ENCODE data around the gene ALK. TPM values are rescaled to one million over a fixed set of nuclear protein-coding genes. Genes with fewer than 3 reads are reported as not detected.
A peak's percentile ranks its signal among the peaks of the same experiment; 100 is the strongest.

The ALK gene
- total RNA-seq, 4 donors from 2014 or later = 0.66 TPM; not detected in 3

- no peak for DNase-seq (ENCODE audit: low spot score in 2 of 2)
- H3K4me3 ChIP-seq (ENCODE audit: low read depth, poor library complexity, severe bottlenecking) = no peak overlapping the region
- WGBS, 2 donors = 82 to 93% methylated on average over 5 of the region's 5 CpGs
- intact Hi-C loops (cut with DNase I; ENCODE audit: low total_unique reads) = no loop called here
- TF ChIP-seq CTCF (IDR thresholded peaks at IDR 0.05) (no peak), POLR2A (IDR thresholded peaks at IDR 0.05) (no peak)
Measured at GRCh38 chr2:29202819-29203495, 718.4 kb downstream of the ALK start.

GRCh38 chr2:29201979-29202378 lies 719.4 kb downstream of the ALK start:
- WGBS, 2 donors = 43 to 47% methylated on average over 5 of the region's 5 CpGs
- no peak overlapping the region for H3K4me3 ChIP-seq (ENCODE audit: low read depth, poor library complexity, severe bottlenecking)
- DNase-seq (ENCODE audit: low spot score in 2 of 2) = peak in 1 of 2 donors; percentile 5
- intact Hi-C loops (cut with DNase I; ENCODE audit: low total_unique reads) = no loop called here
- TF ChIP-seq POLR2A (IDR thresholded peaks at IDR 0.05) = no peak
- TF ChIP-seq CTCF (IDR thresholded peaks at IDR 0.05) = no peak

GRCh38 chr2:29196792-29197788 lies 724.3 kb downstream of the ALK start:
- no peak for TF ChIP-seq POLR2A (IDR thresholded peaks at IDR 0.05)
- TF ChIP-seq CTCF (IDR thresholded peaks at IDR 0.05) = no peak
- intact Hi-C loops (cut with DNase I; ENCODE audit: low total_unique reads) = loop anchor here (5.0 kb wide), 1 partner anchor 240 kb away; no protein-coding TSS in a partner anchor
- DNase-seq (ENCODE audit: low spot score in 2 of 2) = peak; percentile 53 to 88

GRCh38 chr2:29195796-29196195 lies 725.6 kb downstream of the ALK start:
- no peak for DNase-seq (ENCODE audit: low spot score in 2 of 2)
- 74 to 84% methylated on average over 8 of the region's 8 CpGs for WGBS, 2 donors
- no peak for TF ChIP-seq POLR2A (IDR thresholded peaks at IDR 0.05)
- TF ChIP-seq CTCF (IDR thresholded peaks at IDR 0.05) = no peak
- H3K4me3 ChIP-seq (ENCODE audit: low read depth, poor library complexity, severe bottlenecking) = no peak overlapping the region
- intact Hi-C loops (cut with DNase I; ENCODE audit: low total_unique reads) = loop anchor here (5.0 kb wide), 1 partner anchor 238 kb away; no protein-coding TSS in a partner anchor

More at GRCh38 chr2:29196792-29197788, 724.3 kb downstream of the ALK start:
- H3K4me3 ChIP-seq (ENCODE audit: low read depth, poor library complexity, severe bottlenecking) = no peak overlapping the region
- 30 to 32% methylated on average over 14 of the region's 14 CpGs for WGBS, 2 donors

GRCh38 chr2:29193681-29194080 lies 727.7 kb downstream of the ALK start:
- DNase-seq (ENCODE audit: low spot score in 2 of 2) = no peak
- intact Hi-C loops (cut with DNase I; ENCODE audit: low total_unique reads) = no loop called here
- WGBS, 2 donors = 77 to 82% methylated on average over 7 of the region's 7 CpGs
- H3K4me3 ChIP-seq (ENCODE audit: low read depth, poor library complexity, severe bottlenecking) = no peak overlapping the region
- no peak for TF ChIP-seq CTCF (IDR thresholded peaks at IDR 0.05)
- TF ChIP-seq POLR2A (IDR thresholded peaks at IDR 0.05) = no peak
